Loucy (cell line): Measurements from ENCODE around the gene ARHGDIB.
A peak's percentile ranks its signal among the peaks of the same experiment; 100 is the strongest.

Source experiments
- H2AFZ ChIP-seq: fragments of 200-600 bp; sonication (generic); 2 replicates; pipeline ENCODE4 v1.6.0; 2016; ENCODE audit warnings: antibody characterized with exemption, mild to moderate bottlenecking, low read length, moderate library complexity
- H3F3A ChIP-seq: fragments of 200-600 bp; 2 replicates; pipeline ENCODE4 v1.6.0; 2016; ENCODE audit warnings: antibody characterized with exemption, low read depth, mild to moderate bottlenecking
- H3K27me3 ChIP-seq: fragments of 200-600 bp; sonication (generic); 2 replicates; pipeline ENCODE4 v1.6.1; 2014; ENCODE audit warnings: low read length, mild to moderate bottlenecking; ENCODE audit not compliant: insufficient read depth, poor library complexity, severe bottlenecking
- H3K36me3 ChIP-seq: fragments of 200-600 bp; sonication (generic); 2 replicates; pipeline ENCODE4 v1.6.1; 2016; ENCODE audit warnings: low read length; ENCODE audit not compliant: insufficient read depth
- H3K4me1 ChIP-seq: fragments of 200-600 bp; sonication (generic); 2 replicates; pipeline ENCODE4 v1.5.1; 2014; ENCODE audit warnings: low read length, mild to moderate bottlenecking; ENCODE audit not compliant: insufficient read depth, poor library complexity, severe bottlenecking
- H3K4me2 ChIP-seq: fragments of 200-600 bp; sonication (generic); 2 replicates; pipeline ENCODE4 v1.6.0; 2014; ENCODE audit warnings: antibody characterized with exemption, low read length, low read depth, mild to moderate bottlenecking; ENCODE audit not compliant: poor library complexity, severe bottlenecking
- H3K4me3 ChIP-seq: fragments of 200-600 bp; sonication (generic); 2 replicates; pipeline ENCODE4 v1.5.1; 2014; ENCODE audit warnings: low read length, mild to moderate bottlenecking, mixed read lengths; ENCODE audit not compliant: poor library complexity, severe bottlenecking
- H3K79me2 ChIP-seq: fragments of 200-600 bp; sonication (generic); 2 replicates; pipeline ENCODE4 v1.6.1; 2014; ENCODE audit warnings: low read length; ENCODE audit not compliant: insufficient read depth
- H3K9ac ChIP-seq: fragments of 200-600 bp; sonication (generic); 2 replicates; pipeline ENCODE4 v1.6.0; 2014; ENCODE audit warnings: mild to moderate bottlenecking, low read depth, low read length, moderate library complexity; ENCODE audit not compliant: poor library complexity, severe bottlenecking
- H3K9me2 ChIP-seq: fragments of 200-600 bp; sonication (generic); replicated peaks from 2 replicates; pipeline ENCODE4 v1.6.1; 2016; ENCODE audit warnings: low read depth, low read length, mixed read lengths
- H3K9me3 ChIP-seq: fragments of 200-600 bp; sonication (generic); 2 replicates; pipeline ENCODE4 v1.6.1; 2014; ENCODE audit warnings: mild to moderate bottlenecking, antibody characterized with exemption, low read length, low read depth; ENCODE audit not compliant: insufficient read depth
- H4K20me1 ChIP-seq: fragments of 200-600 bp; sonication (generic); 2 replicates; pipeline ENCODE4 v1.6.0; 2014; ENCODE audit warnings: antibody characterized with exemption, low read length, mild to moderate bottlenecking; ENCODE audit not compliant: insufficient read depth, poor library complexity, severe bottlenecking
- EZH2phosphoT487 ChIP-seq: fragments of 200-600 bp; IDR thresholded peaks from 2 replicates; pipeline ENCODE4 v1.6.1; 2018; ENCODE audit warnings: antibody characterized with exemption, mild to moderate bottlenecking, moderate library complexity, borderline replicate concordance
- TF ChIP-seq, protein P1 (sequence below): fragments of 200-600 bp; sonication (generic); conservative IDR thresholded peaks from 2 replicates; pipeline ENCODE4 v1.5.1; 2014; ENCODE audit warnings: mild to moderate bottlenecking, antibody characterized with exemption, low read length

The ARHGDIB gene

DNA sequence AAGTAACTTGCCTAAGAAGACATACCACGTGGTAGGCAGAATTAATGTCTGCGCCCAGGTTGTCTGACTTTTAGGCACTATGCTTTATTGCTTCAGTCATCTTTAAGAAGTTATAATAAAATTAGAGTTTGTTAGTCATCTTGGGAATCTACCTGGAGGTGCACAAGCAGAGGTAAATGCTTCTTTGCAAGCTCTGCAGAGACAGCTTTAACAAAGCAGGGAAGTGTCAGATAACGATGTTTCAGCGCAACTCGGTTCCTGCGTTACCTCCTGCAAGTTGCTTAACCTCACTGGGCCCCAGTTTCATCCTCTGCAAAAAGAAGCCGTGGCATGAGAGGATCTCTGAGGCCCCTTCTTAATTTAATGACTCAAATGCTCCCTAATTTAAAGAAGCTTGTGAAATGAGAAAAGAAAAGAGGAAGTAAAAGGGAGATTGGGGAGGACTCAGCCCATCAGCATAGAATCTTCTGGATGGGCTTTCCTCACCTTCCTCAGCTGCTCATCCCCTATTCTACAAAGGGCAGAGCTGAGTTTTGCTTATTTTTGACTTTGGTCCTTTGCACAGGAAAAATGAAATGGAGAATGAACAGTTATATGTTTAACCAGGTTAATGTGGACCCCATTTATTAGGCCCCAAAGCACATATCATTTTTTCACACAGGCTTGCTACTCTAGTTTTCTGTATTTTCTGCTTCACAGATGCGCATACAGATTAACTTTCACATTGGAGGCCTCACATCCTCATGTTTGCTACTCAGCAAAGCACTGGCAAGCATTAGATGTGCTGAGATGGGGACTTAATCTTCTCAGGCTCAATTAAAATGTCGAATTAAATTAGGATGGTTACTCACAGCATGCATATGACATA lies 5.1 kb downstream of the ARHGDIB start:
- Histone ChIP-seq H3K4me2 (peak overlapping the region; percentile 93), H2AFZ (no peak overlapping the region), H4K20me1 (peaks cover 94% of the 10 kb centered on the region), H3K9me2 (no peaks in the 10 kb centered on the region), H3K79me2 (peaks cover 100% of the 10 kb centered on the region), H3K4me1 (peaks cover 71% of the 10 kb centered on the region), H3K9ac (peak overlapping the region; percentile 99), H3K4me3 (peak overlapping the region; percentile 79), H3K27me3 (peaks cover 9% of the 10 kb centered on the region), H3F3A (peaks cover 19% of the 10 kb centered on the region), H3K9me3 (no peaks in the 10 kb centered on the region), H3K36me3 (peaks cover 16% of the 10 kb centered on the region; the same call in 1 of the 2 replicates)
- TF ChIP-seq, protein P1, sequence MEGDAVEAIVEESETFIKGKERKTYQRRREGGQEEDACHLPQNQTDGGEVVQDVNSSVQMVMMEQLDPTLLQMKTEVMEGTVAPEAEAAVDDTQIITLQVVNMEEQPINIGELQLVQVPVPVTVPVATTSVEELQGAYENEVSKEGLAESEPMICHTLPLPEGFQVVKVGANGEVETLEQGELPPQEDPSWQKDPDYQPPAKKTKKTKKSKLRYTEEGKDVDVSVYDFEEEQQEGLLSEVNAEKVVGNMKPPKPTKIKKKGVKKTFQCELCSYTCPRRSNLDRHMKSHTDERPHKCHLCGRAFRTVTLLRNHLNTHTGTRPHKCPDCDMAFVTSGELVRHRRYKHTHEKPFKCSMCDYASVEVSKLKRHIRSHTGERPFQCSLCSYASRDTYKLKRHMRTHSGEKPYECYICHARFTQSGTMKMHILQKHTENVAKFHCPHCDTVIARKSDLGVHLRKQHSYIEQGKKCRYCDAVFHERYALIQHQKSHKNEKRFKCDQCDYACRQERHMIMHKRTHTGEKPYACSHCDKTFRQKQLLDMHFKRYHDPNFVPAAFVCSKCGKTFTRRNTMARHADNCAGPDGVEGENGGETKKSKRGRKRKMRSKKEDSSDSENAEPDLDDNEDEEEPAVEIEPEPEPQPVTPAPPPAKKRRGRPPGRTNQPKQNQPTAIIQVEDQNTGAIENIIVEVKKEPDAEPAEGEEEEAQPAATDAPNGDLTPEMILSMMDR = no peak
- TF ChIP-seq EZH2phosphoT487 = no peak

DNA sequence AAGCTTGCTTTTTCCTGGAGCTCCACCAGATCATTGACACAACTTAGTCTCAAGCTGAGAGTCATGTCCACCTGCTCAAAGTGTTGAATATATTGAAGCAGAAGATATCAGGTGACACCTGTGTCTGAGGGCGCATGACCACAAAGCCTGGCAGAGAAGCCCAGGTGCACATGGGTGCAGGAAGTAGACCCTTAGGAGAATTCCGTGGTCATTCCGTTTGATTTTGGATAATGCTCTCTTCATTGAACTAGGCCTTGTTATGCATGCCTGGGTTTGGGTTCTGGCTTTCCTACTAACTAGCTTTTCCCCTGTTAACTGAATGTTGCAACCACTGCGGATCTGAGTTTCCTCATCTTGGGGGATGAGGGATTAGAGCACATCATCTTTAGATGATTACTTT lies 7.1 kb downstream of the ARHGDIB start:
- H3K9me2 ChIP-seq = no peaks in the 10 kb centered on the region

DNA sequence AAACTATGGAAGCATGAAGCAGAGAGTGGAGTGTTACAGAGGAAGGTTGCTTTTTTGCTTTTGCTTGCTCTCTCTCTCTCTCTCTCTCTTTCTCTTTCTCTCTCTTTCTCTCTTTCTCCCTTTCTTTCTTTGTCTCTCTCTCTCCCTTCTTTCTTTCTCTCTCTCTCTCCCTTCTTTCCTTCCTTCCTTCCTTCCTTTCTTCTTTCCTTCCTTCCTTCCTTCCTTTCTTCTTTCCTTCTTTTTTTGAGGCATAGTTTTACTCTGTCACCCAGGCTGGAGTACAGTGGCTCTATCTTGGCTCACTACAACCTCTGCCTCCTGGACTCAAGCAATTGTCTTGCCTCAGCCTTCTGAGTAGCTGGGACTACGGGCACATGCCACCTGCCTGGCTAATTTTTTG lies 7.6 kb downstream of the ARHGDIB start:
- H3K27me3 ChIP-seq = no peaks in the 10 kb centered on the region
- H3F3A ChIP-seq = peaks cover 28% of the 10 kb centered on the region
- peak overlapping the region; percentile 79 for H3K4me3 ChIP-seq
- H4K20me1 ChIP-seq = peaks cover 75% of the 10 kb centered on the region
- peaks cover 96% of the 10 kb centered on the region for H3K79me2 ChIP-seq
- no peak overlapping the region for H2AFZ ChIP-seq
- H3K9me2 ChIP-seq = no peaks in the 10 kb centered on the region
- TF ChIP-seq, protein P1 = no peak
- no peak for TF ChIP-seq EZH2phosphoT487
- H3K36me3 ChIP-seq = peaks cover 33% of the 10 kb centered on the region
- H3K4me2 ChIP-seq = peak overlapping the region; percentile 93
- peak overlapping the region; percentile 99 for H3K9ac ChIP-seq
- H3K9me3 ChIP-seq = no peaks in the 10 kb centered on the region
- H3K4me1 ChIP-seq = peaks cover 84% of the 10 kb centered on the region

More for the DNA sequence above, 7.1 kb downstream of the ARHGDIB start:
- H4K20me1 ChIP-seq = peaks cover 80% of the 10 kb centered on the region
- no peaks in the 10 kb centered on the region for H3K9me3 ChIP-seq
- no peak overlapping the region for H2AFZ ChIP-seq
- peaks cover 31% of the 10 kb centered on the region for H3K36me3 ChIP-seq
- peak overlapping the region; percentile 79 for H3K4me3 ChIP-seq
- H3K79me2 ChIP-seq = peaks cover 100% of the 10 kb centered on the region
- no peaks in the 10 kb centered on the region for H3K27me3 ChIP-seq
- H3F3A ChIP-seq = peaks cover 25% of the 10 kb centered on the region
- H3K4me2 ChIP-seq = peak overlapping the region; percentile 93
- TF ChIP-seq, protein P1 = no peak
- TF ChIP-seq EZH2phosphoT487 = no peak
- peaks cover 84% of the 10 kb centered on the region for H3K4me1 ChIP-seq
- peak overlapping the region; percentile 99 for H3K9ac ChIP-seq
